ENCODE data around the gene IRAK2.

- TF ChIP-seq POLR2A (IDR thresholded peaks at IDR 0.05) (no peak), CTCF (IDR thresholded peaks at IDR 0.05) (no peak)
Observed at GRCh38 chr3:10268930-10269329, 104.2 kb downstream of the IRAK2 start.
